HG02588 (cell line): ENCODE data around the gene TBC1D5.

Experiments
- ATAC-seq: cut with Tn5 transposase; IDR thresholded peaks from one replicate; pipeline ENCODE4 v1.9.1; 2021; ENCODE audit warnings: mild to moderate bottlenecking, moderate library complexity; ENCODE audit not compliant: unreplicated experiment

Gene TBC1D5

GRCh38 chr3:17258823-17259436, 483.5 kb downstream of the TBC1D5 start:
- ATAC-seq, result no peak

- no peak for ATAC-seq
Measured at GRCh38 chr3:17257269-17257668, 485.2 kb downstream of the TBC1D5 start.

GRCh38 chr3:17243621-17244020, 498.8 kb downstream of the TBC1D5 start:
- no peak for ATAC-seq

GRCh38 chr3:17239417-17239816, 503.0 kb downstream of the TBC1D5 start:
- ATAC-seq, result no peak

GRCh38 chr3:17238023-17238422, 504.4 kb downstream of the TBC1D5 start:
- ATAC-seq, result no peak

GRCh38 chr3:17235310-17235709, 507.1 kb downstream of the TBC1D5 start:
- no peak for ATAC-seq

GRCh38 chr3:17234382-17234781, 508.0 kb downstream of the TBC1D5 start:
- no peak for ATAC-seq

GRCh38 chr3:17233398-17233800, 509.0 kb downstream of the TBC1D5 start:
- peak; percentile 87 for ATAC-seq

- ATAC-seq, result no peak
Measured at GRCh38 chr3:17232442-17232841, 510.0 kb downstream of the TBC1D5 start.

- ATAC-seq, result no peak
Measured at GRCh38 chr3:17231537-17232261, 510.7 kb downstream of the TBC1D5 start.

GRCh38 chr3:17227472-17227871, 515.0 kb downstream of the TBC1D5 start:
- ATAC-seq, result no peak

GRCh38 chr3:17221529-17221928, 520.9 kb downstream of the TBC1D5 start:
- no peak for ATAC-seq

GRCh38 chr3:17219593-17219992, 522.8 kb downstream of the TBC1D5 start:
- no peak for ATAC-seq

GRCh38 chr3:17218587-17218986, 523.8 kb downstream of the TBC1D5 start:
- no peak for ATAC-seq

- ATAC-seq, result no peak
Measured at GRCh38 chr3:17217588-17217987, 524.8 kb downstream of the TBC1D5 start.

- ATAC-seq, result no peak
Measured at GRCh38 chr3:17213102-17213501, 529.3 kb downstream of the TBC1D5 start.

- ATAC-seq, result no peak
Measured at GRCh38 chr3:17207979-17208378, 534.5 kb downstream of the TBC1D5 start.

GRCh38 chr3:17207019-17207418, 535.4 kb downstream of the TBC1D5 start:
- no peak for ATAC-seq

- no peak for ATAC-seq
Measured at GRCh38 chr3:17204049-17204650, 538.3 kb downstream of the TBC1D5 start.

GRCh38 chr3:17201538-17201937, 540.9 kb downstream of the TBC1D5 start:
- no peak for ATAC-seq

GRCh38 chr3:17195856-17196604, 546.4 kb downstream of the TBC1D5 start:
- peak; percentile 78 for ATAC-seq
